GM18526 (cell line): ENCODE results near the gene SMG6.

Experiments used
- POLR2A ChIP-seq: IDR thresholded peaks from 3 replicates; pipeline ENCODE4 v1.6.1; 2011; ENCODE audit not compliant: insufficient read length; ENCODE audit errors: extremely low read depth

The SMG6 gene

DNA sequence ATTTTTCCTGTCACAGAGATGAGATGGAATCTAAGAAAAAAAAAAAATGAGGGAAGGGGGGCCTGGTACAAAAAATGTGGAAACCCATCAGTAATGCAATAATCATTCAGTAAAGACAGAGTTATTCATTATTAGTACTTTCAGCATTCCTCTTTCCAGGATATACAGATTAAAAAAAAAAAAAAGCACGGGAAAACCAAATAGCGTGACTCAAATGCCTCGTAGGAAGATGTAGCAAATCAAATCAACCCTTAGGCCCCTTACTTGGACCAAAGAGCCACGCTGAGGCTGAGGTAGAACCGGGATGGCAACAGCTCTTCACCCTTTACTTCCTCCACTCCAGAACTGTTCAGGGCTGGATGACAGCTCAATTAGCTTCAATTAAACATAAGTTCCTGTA is 52.5 kb downstream of the SMG6 start:
- no peak for TF ChIP-seq POLR2A

DNA sequence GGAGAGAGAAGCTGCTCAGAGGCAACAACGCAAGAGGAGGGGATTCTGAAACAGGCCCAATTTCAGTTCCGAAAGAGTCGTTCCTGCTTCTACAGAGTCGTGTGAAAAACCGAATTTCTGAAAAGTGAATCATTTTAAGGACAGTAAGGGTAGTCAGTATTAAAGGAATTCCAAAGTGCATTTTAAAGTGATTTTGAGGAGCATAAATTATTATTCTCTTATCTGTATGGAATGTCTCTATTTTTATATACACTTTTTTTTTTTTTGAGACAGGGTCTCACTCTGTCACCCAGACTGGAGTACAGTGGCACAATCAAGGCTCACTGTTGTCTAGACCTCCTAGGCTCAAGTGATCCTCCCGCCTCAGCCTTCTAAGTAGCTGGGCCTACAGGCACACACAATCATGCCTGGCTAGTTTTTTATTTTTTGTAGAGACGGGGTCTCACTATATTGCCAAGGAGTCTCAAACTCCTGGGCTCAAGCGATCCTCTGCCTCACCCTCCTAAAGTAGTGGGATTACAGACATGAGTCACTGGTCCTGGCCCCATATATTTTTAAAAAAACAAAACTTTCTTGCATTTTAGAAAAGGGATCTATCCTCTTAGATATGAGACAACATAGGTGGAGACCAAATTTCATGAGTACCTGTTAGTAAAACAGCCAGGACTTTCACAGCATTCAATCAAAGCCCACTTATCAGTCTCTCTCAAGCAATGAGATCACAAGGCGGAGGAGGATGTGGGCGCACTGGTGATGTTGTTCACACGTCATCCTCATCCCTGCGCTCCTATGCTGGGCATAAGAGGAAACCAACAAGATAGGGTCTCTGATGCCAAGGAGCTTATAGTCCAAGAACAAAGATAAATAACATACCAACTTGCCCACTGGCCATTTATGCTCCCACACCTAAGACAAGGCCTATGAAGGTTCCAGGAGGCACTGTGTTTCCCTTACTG is 53.2 kb downstream of the SMG6 start:
- TF ChIP-seq POLR2A, result no peak

DNA sequence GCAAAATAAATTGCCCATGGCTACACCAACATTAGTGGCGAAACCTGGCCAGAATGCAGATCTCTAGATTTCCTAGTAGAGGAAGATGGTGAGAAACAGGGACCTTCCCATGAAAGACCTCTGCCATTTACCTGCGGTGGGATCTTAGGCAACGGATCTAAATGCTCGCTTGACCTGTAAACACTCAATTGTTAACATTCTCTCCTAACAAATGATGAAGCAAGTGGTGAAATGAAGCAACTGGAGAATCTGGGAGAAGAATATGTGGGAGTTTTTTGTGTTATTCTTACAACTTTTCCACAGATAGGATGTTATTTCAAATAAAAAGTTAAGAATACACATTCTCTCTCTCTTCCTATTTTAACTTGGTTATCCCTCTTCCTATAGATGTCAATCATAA is 56.6 kb downstream of the SMG6 start:
- TF ChIP-seq POLR2A, result no peak

DNA sequence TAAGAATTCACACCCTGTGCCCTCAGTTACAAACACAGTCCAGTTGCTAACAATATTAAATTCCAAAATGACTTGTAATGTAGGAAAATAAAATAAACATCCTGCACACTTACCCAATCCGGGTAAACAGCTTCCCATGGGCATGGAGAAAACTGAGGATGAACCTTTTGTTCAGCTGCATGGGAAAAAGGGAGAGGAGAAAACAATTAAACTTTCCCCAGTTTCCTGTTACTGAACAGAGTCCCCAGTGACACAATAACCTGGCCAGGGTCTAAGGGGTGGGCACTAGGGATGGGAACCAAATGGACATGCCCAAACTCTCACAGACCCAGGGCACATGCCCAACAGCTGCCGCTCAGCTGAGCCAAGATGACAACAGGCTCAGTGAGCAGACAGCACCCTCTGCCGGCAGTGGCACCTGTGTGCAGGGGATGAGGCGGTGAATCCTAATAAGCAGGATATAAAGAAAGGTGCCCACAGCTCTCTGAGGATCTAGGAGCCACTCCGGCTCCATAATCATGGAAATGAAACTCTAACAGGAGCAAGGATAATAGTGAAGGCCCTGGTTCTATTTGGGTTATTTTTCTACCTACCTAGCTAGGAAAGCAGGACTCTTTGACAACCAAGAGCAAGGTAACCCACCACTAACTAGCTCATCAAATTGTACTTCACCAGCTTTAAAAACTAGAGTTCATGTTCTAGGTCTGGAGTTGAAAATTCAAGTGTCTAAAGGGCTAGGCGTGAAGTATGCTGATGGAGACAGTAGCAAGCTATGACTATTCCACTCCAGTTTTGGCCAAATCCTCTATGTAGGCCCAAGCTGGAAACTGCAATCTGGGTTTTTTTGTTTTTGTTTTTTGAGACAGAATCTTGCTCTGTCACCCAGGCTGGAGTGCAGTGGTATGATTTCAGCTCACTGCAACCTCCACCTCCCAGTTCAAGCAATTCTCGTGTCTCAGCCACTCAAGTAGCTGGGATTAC is 58.8 kb downstream of the SMG6 start:
- no peak for TF ChIP-seq POLR2A

DNA sequence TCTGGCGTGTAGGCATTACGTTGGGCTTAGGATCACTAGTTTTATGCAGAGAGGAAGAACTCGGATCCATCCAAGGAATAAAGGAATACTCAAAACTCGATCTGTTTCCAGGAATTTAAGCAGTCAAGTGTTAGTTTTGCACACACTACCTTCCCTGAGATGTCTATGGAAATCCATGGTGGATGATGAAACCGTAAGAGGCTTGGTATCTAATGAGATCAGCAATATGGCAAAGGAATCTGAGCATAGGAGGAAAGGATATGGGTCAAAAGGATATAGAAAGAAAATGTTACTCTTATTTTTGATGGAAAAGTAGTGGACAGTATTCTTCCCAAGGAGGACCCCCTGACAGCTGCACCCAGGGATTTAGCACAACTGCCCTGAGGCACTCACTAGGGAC is 59.6 kb downstream of the SMG6 start:
- TF ChIP-seq POLR2A, result no peak

DNA sequence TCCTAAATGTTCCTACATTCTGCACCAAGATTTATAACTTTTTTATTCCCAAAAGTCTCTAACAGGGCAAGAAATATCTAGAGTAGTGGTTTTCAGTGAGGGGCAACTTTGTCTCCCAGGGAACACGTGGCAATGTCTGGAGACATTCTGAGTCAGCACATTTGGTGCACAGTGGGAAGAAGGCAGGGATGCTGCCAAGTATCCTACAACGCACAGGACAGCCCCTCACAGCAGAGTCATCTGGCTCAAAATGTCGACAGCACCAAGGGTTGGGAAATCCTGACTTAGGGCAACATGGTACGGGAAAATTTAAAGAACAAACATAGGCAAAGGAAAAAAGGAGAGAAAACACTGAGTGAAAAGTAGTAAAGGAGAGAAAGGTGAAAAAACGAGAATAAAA is 61.8 kb downstream of the SMG6 start:
- no peak for TF ChIP-seq POLR2A

DNA sequence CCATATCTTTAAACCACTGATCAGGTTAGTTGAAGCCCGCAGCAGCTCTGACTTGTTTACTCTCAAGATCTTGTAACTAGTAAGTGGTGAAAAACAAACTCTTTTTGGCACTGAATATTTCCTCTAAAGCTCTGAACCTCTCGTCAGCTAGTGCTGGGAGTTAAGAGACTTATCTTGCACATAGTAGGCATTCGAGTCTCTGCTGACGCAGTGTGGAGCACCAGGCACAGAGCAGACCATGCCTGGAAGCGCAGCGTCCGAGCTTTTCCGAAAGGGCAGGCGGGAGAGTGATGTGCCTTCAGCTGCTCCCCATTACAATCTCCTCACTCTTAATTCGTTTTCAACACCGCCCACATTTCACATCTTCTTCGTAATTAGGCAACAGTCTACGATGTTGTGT is 63.0 kb downstream of the SMG6 start:
- no peak for TF ChIP-seq POLR2A

DNA sequence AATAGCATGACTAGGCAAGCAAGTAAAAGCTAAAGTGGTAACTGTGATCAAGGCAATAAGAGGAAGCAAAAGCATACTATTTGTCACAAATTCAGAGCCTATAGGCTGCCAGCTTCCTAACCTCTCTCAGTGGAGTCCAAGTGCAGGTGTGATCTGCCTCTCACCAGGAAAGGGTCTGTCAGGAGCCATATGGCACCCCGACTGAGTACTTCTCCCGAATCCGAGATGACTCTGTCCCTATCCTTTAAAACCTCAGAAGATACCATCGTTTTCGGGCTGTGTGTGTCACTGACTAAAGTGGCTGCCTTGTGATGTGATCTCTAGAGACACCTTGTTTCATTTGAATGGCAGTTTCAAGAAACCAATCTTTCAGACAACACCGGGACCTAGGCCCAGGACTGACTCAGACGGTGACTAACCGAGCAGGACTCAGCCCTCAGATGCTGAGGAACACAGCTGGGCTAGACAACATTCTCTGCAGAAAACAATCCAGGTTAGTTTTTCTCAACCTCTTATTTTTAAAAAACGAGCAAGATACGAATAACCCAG is 63.6 kb downstream of the SMG6 start:
- no peak for TF ChIP-seq POLR2A

DNA sequence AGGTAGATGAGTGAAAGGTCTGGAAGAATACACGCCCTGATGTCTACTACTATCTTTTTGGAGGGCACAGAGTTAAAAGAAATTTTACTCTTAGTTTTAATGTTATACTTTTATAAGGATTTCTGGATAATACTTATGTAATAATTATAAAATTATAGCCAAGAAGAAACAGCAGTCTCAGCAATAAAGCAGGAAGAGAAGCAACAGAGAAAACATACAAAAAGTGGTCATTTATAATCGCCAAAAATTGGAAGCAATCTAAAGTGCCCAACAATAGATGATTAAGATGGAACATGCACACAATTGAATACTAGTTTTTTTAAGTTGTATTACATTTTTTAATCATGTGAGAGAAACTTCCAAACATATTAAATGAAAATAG is 64.4 kb downstream of the SMG6 start:
- no peak for TF ChIP-seq POLR2A

DNA sequence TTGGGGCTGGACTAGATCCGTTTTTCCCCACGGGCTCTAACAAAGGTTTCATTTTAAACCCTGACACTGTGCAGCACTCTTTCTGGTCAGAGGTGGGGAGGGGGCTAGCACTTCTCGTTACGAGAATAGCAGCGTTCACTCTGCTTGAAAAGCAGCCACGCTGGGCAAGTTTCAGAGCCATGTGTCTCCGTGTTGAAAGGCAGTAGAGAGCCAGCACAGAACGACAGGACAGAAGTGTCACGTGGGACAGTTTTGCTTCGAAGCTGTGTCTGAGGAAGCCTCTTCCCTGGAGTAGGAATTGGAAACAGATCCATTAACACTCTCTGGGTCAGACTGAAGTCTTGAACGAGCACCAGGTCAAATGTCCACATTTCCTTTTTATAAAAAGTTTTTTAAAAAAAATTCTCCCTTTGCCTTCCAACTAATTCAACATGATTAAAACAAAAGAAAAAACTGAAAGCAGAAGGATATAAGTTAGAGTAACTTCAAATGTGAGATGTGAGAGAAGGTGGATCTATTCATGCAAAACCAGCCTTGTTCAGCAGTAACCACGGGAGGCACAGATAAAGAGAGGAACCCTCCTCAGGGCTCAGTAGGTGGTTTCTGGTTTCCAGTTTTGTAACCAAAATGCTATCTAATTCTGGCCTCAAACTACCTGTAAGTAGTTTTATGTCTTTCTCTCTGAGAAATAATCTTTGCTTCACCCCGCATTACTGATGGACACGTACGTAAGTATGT is 65.0 kb downstream of the SMG6 start:
- no peak for TF ChIP-seq POLR2A

DNA sequence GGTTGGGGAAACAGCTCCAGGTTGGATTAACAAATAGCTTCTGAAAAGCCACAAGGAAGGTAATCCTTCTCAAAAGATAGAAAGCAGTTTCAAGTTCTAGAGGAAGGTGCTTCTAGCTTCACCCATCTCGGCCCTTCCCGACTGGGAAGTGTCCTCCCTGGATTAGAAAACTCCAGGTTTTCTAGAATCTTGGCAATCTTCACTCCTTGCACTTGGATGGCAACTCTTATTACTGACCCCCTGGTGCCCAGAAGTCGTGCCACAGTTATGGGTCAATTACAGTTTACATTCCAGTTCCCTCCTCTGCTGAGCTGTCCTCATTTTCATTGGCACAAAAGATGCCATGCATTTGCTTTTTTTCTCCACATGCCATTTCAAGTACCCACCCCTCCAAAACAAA is 65.6 kb downstream of the SMG6 start:
- no peak for TF ChIP-seq POLR2A

DNA sequence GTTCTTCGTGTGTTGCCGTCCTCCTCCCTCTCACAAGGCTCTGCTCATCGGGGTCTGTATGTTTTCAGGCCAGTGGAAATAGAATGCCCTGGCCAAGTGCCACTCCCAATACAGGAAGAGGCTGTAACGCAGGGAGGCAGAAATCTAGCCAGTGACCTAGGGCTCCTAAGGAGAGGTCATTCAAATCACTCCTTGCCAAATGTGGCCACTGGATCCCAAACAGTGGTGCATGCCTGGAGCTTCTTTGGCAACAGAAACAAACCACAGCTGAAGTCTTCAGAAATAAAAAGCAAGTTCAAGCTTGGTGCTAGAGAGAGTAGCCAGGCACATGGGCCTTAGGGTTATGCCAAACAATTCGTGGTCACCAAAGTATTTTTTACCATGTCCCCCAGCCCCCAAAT is 66.1 kb downstream of the SMG6 start:
- no peak for TF ChIP-seq POLR2A

DNA sequence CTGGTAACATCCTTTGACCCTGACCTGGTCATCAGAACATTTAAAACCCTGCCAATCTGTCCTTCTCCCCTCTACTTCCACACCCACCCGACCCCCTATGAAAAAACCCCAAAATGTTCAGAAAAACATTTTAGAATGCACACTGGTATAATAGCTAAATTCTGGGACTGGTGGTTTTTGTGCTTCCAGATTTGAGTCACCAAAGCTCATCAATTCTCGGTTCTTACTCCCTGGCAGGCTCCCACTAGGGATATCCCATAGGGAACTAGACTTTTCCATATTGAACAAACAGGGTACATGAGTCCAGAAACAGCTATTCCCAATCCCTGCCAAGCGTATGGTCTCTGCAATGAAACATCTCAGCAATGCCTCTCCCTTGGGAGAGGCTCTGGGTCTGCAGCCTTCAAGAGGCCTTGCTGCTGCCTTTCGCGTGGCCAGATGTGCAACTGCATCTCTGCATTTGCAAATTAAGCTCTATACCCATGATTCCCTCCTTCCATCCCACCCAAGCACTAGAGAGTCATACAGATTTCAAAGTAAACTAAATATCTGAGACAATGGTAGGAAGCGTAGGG is 67.7 kb downstream of the SMG6 start:
- no peak for TF ChIP-seq POLR2A

DNA sequence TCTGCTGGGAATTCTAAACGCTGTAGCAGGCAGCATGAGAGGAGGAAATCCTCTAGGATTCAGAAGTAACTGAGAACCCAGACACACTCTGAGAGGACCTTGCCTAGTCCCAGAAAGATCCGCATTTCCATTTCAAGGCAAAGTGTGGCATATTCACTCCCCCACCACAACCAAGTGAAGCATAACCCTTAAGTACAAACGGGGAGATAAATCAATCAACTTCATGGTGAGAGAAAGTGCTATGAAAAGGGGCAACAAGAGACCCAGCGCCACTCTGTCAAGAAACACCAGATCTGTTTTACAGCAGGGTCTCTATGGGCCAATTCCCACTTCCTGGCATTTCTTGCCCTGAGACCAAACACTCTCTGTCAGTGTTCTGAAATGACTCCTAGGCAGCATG is 68.3 kb downstream of the SMG6 start:
- TF ChIP-seq POLR2A, result no peak
